CD4-positive, alpha-beta memory T cell (primary cell): ENCODE results near the gene DUSP2. TPM values are rescaled to one million over a fixed set of nuclear protein-coding genes. Genes with fewer than 3 reads are reported as not detected.
A peak's percentile ranks its signal among the peaks of the same experiment; 100 is the strongest.

Experiments
- CTCF ChIA-PET: fragments of 350-600 bp; sonication (Branson Sonifier 250); formaldehyde crosslinking; loops from one replicate; lab custom pipeline; 2021; ENCODE audit warnings: inconsistent platforms; ENCODE audit not compliant: partially characterized antibody; lab: Charles Lee
- POLR2A ChIA-PET: fragments of 350-600 bp; sonication (Branson Sonifier 250); formaldehyde crosslinking; loops from one replicate; lab custom pipeline; 2021; ENCODE audit not compliant: partially characterized antibody; lab: Charles Lee
- DNase-seq, 5 donors: peaks; one replicate each; pipeline versions ENCODE4 v3.0.0 to v3.0.0-alpha.2; 2020 to 2022; ENCODE audit warnings: mixed read lengths in 1 of 5
- H3K27ac ChIP-seq: one replicate; pipeline ENCODE4 v1.7.0; 2013; ENCODE audit warnings: low read depth, low read length
- H3K27me3 ChIP-seq: 2 replicates; pipeline ENCODE4 v1.7.0; 2013; ENCODE audit warnings: mild to moderate bottlenecking, low read length, moderate library complexity; ENCODE audit not compliant: insufficient read depth
- H3K36me3 ChIP-seq: 2 replicates; pipeline ENCODE4 v1.7.0; 2013; ENCODE audit warnings: mild to moderate bottlenecking, low read length, moderate library complexity; ENCODE audit not compliant: insufficient read depth
- H3K4me1 ChIP-seq: 2 replicates; pipeline ENCODE4 v1.7.0; 2013; ENCODE audit warnings: mild to moderate bottlenecking, low read length, moderate library complexity; ENCODE audit not compliant: insufficient read depth
- H3K4me3 ChIP-seq, 2 donors: one replicate each; pipeline ENCODE4 v1.7.0; 2013; ENCODE audit warnings: low read length in 2 of 2, mild to moderate bottlenecking in 1 of 2
- H3K9me3 ChIP-seq, 2 donors: one replicate each; pipeline ENCODE4 v1.7.0; 2013; ENCODE audit warnings: low read length in 2 of 2, control low read depth in 1 of 2; ENCODE audit not compliant: control insufficient read depth in 1 of 2
- H3K27ac Mint-ChIP-seq, 7 donors: one replicate each; pipeline ENCODE4 v1.8.0; 2020 to 2021; ENCODE audit warnings: mixed read lengths in 7 of 7, mild to moderate bottlenecking in 6 of 7, inconsistent platforms in 3 of 7, moderate library complexity in 3 of 7
- H3K27me3 Mint-ChIP-seq, 2 donors: one replicate each; pipeline ENCODE4 v1.8.0; 2020 to 2021; ENCODE audit warnings: mixed read lengths in 2 of 2
- H3K36me3 Mint-ChIP-seq, 2 donors: one replicate each; pipeline ENCODE4 v1.8.0; 2020 to 2021; ENCODE audit warnings: mixed read lengths in 2 of 2, inconsistent platforms in 1 of 2, mild to moderate bottlenecking in 1 of 2
- H3K4me1 Mint-ChIP-seq, 4 donors: one replicate each; pipeline ENCODE4 v1.8.0; 2020 to 2021; ENCODE audit warnings: mixed read lengths in 4 of 4, mild to moderate bottlenecking in 1 of 4
- H3K4me3 Mint-ChIP-seq, 8 donors: one replicate each; pipeline ENCODE4 v1.8.0; 2020 to 2021; ENCODE audit warnings: mixed read lengths in 8 of 8, mild to moderate bottlenecking in 7 of 8, moderate library complexity in 6 of 8, inconsistent platforms in 3 of 8
- H3K9me3 Mint-ChIP-seq, 8 donors: one replicate each; pipeline ENCODE4 v1.8.0; 2020 to 2021; ENCODE audit warnings: mixed read lengths in 8 of 8, mild to moderate bottlenecking in 5 of 8, inconsistent platforms in 3 of 8, moderate library complexity in 1 of 8
- intact Hi-C: fragments of 100-400 bp; cut with micrococcal nuclease; formaldehyde crosslinking; loops from one replicate; pipeline ENCODE4 v1.15.1; 2023
- polyA plus RNA-seq, 2 donors: library from polyadenylated mRNA; unstranded; fragments of 300-500 nt; fragmentation: Illumina TruSeq; gene quantifications; one replicate each; pipeline ENCODE4 v1.2.3, GENCODE V29; 2021
- total RNA-seq, 2 experiments: library from RNA; stranded (reverse); gene quantifications; one replicate each; pipeline ENCODE4 v1.2.3, GENCODE V29; 2021

The DUSP2 gene
- total and polyA plus RNA-seq, 4 experiments from 2014 or later = 33.4 to 303 (median 41.4) TPM

- H3K4me1 ChIP-seq = peaks cover 32% of the 10 kb centered on the region
- no peak overlapping the region for H3K27ac ChIP-seq
- intact Hi-C loops = no loop called here
- peak overlapping the region in 6 of 7 donors; percentile 15 to 98 (median 68) for H3K27ac Mint-ChIP-seq
- no peak for DNase-seq
- CTCF ChIA-PET = interaction anchor here (1.0 to 14.8 kb wide), 7 partner anchors 10 to 118 kb away, joined by 3 to 648 read pairs (median 26); no protein-coding TSS in a partner anchor
- H3K27me3 Mint-ChIP-seq = no peaks in the 10 kb centered on the region
- peaks cover 0 to 5% (median 0%) of the 10 kb centered on the region in 8 donors for H3K9me3 Mint-ChIP-seq
- peaks cover 3 to 36% of the 10 kb centered on the region in 2 donors for H3K36me3 Mint-ChIP-seq
- H3K4me3 Mint-ChIP-seq = peak overlapping the region in 1 of 8 donors; percentile 95
- no peaks in the 10 kb centered on the region for H3K9me3 ChIP-seq
- no peak overlapping the region for H3K4me3 ChIP-seq
- H3K27me3 ChIP-seq = no peaks in the 10 kb centered on the region
- peaks cover 6% of the 10 kb centered on the region for H3K36me3 ChIP-seq
- POLR2A ChIA-PET = interaction anchor here (0.8 to 12.4 kb wide), 5 partner anchors 20 to 67 kb away, joined by 3 to 285 read pairs (median 7); partner anchors contain the start of gene STARD7
- peaks cover 15 to 53% (median 27%) of the 10 kb centered on the region in 4 donors for H3K4me1 Mint-ChIP-seq
Observed at GRCh38 chr2:96140941-96141623, 4.2 kb downstream of the DUSP2 start.

- no peak overlapping the region for H3K4me3 ChIP-seq
- no peak overlapping the region for H3K27ac ChIP-seq
- Mint-ChIP-seq H3K4me1 (peaks cover 13 to 41% (median 23%) of the 10 kb centered on the region in 4 donors), H3K4me3 (no peak overlapping the region), H3K27me3 (no peaks in the 10 kb centered on the region), H3K27ac (peak overlapping the region in 6 of 7 donors; percentile 57 to 96 (median 67)), H3K36me3 (peaks cover 7 to 30% of the 10 kb centered on the region in 2 donors), H3K9me3 (peaks cover 0 to 3% (median 0%) of the 10 kb centered on the region in 8 donors)
- CTCF ChIA-PET = interaction anchor here (0.6 to 14.8 kb wide), 22 partner anchors 9 to 455 kb away, joined by 3 to 648 read pairs (median 6); partner anchors contain the start of gene ADRA2B
- peaks cover 6% of the 10 kb centered on the region for H3K36me3 ChIP-seq
- intact Hi-C loops = no loop called here
- H3K4me1 ChIP-seq = peaks cover 25% of the 10 kb centered on the region
- no peaks in the 10 kb centered on the region for H3K27me3 ChIP-seq
- H3K9me3 ChIP-seq = no peaks in the 10 kb centered on the region
- peak in 1 of 5 donors; percentile 37 for DNase-seq
- POLR2A ChIA-PET = interaction anchor here (0.9 to 4.0 kb wide), 11 partner anchors 9 to 125 kb away, joined by 3 to 113 read pairs (median 7); no protein-coding TSS in a partner anchor
Observed at GRCh38 chr2:96139181-96139758, 6.0 kb downstream of the DUSP2 start.

GRCh38 chr2:96138179-96139145 is 6.8 kb downstream of the DUSP2 start, which contains the start of gene ASTL:
ASTL (minus strand) TSS chr2:96138502; CDS start chr2:96138436, 66 bp downstream.
- intact Hi-C loops = loop anchor here (1.0 kb wide), 2 partner anchors 36 to 70 kb away; partner anchors contain the start of gene STARD7
- CTCF ChIA-PET = interaction anchor here (0.6 to 14.8 kb wide), 24 partner anchors 10 to 456 kb away, joined by 3 to 648 read pairs (median 6); partner anchors contain the start of gene ADRA2B

GRCh38 chr2:96137321-96138178 is 7.7 kb downstream of the DUSP2 start:
- CTCF ChIA-PET = interaction anchor here (0.6 to 14.8 kb wide), 18 partner anchors 10 to 145 kb away, joined by 3 to 648 read pairs (median 8); no protein-coding TSS in a partner anchor
- H3K4me3 Mint-ChIP-seq = peak overlapping the region in 1 of 8 donors; percentile 54
- intact Hi-C loops = loop anchor here (1.0 kb wide), 2 partner anchors 37 to 71 kb away; partner anchors contain the start of gene STARD7
- peaks cover 8% of the 10 kb centered on the region for H3K4me1 ChIP-seq
- H3K4me3 ChIP-seq = no peak overlapping the region
- POLR2A ChIA-PET = interaction anchor here (1.0 to 4.0 kb wide), 7 partner anchors 9 to 37 kb away, joined by 3 to 113 read pairs (median 7); no protein-coding TSS in a partner anchor
- no peaks in the 10 kb centered on the region for H3K27me3 Mint-ChIP-seq
- H3K27ac Mint-ChIP-seq = peak overlapping the region in 3 of 7 donors; percentile 56 to 96 (median 66)
- DNase-seq = peak in 1 of 5 donors; percentile 25
- H3K36me3 ChIP-seq = no peaks in the 10 kb centered on the region
- H3K9me3 Mint-ChIP-seq = no peaks in the 10 kb centered on the region
- no peaks in the 10 kb centered on the region for H3K9me3 ChIP-seq
- no peak overlapping the region for H3K27ac ChIP-seq
- H3K4me1 Mint-ChIP-seq = peaks cover 8 to 26% (median 10%) of the 10 kb centered on the region in 4 donors
- H3K36me3 Mint-ChIP-seq = peaks cover 4 to 16% of the 10 kb centered on the region in 2 donors
- no peaks in the 10 kb centered on the region for H3K27me3 ChIP-seq

More at GRCh38 chr2:96138179-96139145, 6.8 kb downstream of the DUSP2 start, which contains the start of gene ASTL:
- no peaks in the 10 kb centered on the region for H3K27me3 Mint-ChIP-seq
- H3K4me1 Mint-ChIP-seq = peaks cover 13 to 35% (median 16%) of the 10 kb centered on the region in 4 donors
- DNase-seq = peak; percentile 60 to 74 (median 69)
- no peaks in the 10 kb centered on the region for H3K27me3 ChIP-seq
- H3K9me3 Mint-ChIP-seq = no peaks in the 10 kb centered on the region
- H3K36me3 Mint-ChIP-seq = peaks cover 7 to 23% of the 10 kb centered on the region in 2 donors
- POLR2A ChIA-PET = interaction anchor here (0.6 to 4.0 kb wide), 13 partner anchors 8 to 162 kb away, joined by 3 to 113 read pairs (median 7); no protein-coding TSS in a partner anchor
- no peak within 1 kb of the TSS for H3K4me3 ChIP-seq
- H3K27ac Mint-ChIP-seq = peak within 1 kb of the TSS in 6 of 7 donors; percentile 60 to 96 (median 72)
- H3K27ac ChIP-seq = no peak within 1 kb of the TSS
- H3K4me1 ChIP-seq = peaks cover 17% of the 10 kb centered on the region
- H3K4me3 Mint-ChIP-seq = peak within 1 kb of the TSS in 1 of 8 donors; percentile 10
- peaks cover 4% of the 10 kb centered on the region for H3K36me3 ChIP-seq
- no peaks in the 10 kb centered on the region for H3K9me3 ChIP-seq

- no peaks in the 10 kb centered on the region for H3K27me3 Mint-ChIP-seq
- ChIA-PET CTCF (interaction anchor here (1.3 to 14.8 kb wide), 4 partner anchors 16 to 139 kb away, joined by 3 to 648 read pairs (median 41); no protein-coding TSS in a partner anchor), POLR2A (interaction anchor here (2.9 to 4.0 kb wide), 2 partner anchors 19 to 38 kb away, joined by 9 to 113 read pairs; no protein-coding TSS in a partner anchor)
- Histone ChIP-seq H3K36me3 (no peaks in the 10 kb centered on the region), H3K4me1 (no peaks in the 10 kb centered on the region), H3K9me3 (no peaks in the 10 kb centered on the region), H3K27me3 (no peaks in the 10 kb centered on the region), H3K4me3 (no peak overlapping the region), H3K27ac (no peak overlapping the region)
- no peak for DNase-seq
- H3K9me3 Mint-ChIP-seq = no peaks in the 10 kb centered on the region
- H3K27ac Mint-ChIP-seq = peak overlapping the region in 2 of 7 donors; percentile 59 to 96
- intact Hi-C loops = no loop called here
- H3K36me3 Mint-ChIP-seq = peaks cover 4 to 12% of the 10 kb centered on the region in 2 donors
- H3K4me3 Mint-ChIP-seq = no peak overlapping the region
- H3K4me1 Mint-ChIP-seq = peaks cover 0 to 21% (median 4%) of the 10 kb centered on the region in 4 donors
Observed at GRCh38 chr2:96136129-96136720, 9.0 kb downstream of the DUSP2 start.
